Stimulated activated CD8-positive, alpha-beta memory T cell treated with anti-CD3 and anti-CD28 coated beads, Interleukin-2, amount 100 ng/mL, for 48 hours (primary cell): ENCODE measurements around the gene IBA57.

Source experiments
- DNase-seq, 2 donors: peaks; one replicate each; pipeline ENCODE4 v3.0.0-alpha.2; 2020; ENCODE audit warnings: low read depth in 2 of 2

IBA57 gene

DNA sequence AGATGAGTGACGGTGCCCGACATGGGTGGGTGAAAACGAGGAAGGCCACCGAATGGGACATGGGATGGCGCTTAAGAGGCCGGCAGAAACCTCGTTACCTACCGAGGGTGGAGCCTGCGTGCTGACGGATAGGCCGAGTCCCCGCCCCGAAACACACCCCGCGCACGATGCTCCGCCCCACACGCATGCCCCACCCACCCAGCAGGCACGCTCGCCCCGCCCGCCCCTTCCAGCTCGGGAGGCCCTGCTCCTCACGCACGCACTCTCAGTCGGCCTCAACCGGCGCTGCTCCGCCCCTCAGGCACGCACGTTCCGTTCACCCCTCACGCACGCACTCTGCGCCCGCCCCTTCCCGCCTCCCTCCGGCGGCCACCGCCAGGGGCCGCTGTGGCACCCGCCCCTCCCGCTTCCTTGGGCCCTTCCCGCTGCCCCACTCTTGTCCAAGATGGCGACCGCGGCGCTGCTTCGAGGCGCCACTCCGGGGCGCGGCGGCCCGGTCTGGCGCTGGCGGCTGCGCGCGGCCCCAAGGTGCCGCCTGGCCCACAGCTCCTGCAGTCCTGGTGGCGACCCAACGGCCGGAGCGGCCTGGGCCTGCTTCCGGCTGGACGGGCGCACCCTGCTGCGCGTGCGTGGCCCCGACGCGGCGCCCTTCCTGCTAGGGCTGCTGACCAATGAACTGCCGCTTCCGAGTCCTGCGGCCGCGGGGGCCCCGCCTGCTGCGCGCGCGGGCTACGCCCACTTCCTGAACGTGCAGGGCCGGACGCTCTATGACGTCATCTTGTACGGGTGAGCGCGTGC lies at the start of gene IBA57:
TSS of gene IBA57 (plus strand) at position 433 of the 798 bp plus-strand sequence. CDS start at position 446, 13 bp downstream.
- DNase-seq: peak; percentile 99

DNA sequence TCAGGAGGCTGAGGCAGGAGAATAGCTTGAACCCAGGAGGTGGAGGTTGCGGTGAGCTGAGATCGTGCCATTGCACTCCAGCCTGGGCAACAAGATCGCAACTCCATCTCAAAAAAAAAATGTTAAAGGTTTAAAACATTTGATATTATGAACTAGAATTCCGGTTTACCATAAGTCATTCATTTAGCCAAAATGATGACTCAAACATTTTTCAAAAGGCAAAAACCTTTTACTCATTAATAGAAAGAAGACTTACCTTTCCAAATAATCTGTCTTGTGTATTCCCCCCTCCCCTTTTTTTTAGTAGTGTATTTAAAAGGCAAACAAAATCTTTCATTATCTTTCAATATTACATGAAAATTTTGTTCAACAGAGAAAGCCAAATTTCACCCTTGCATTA lies 48.3 kb upstream of the IBA57 start:
- DNase-seq: no peak

DNA sequence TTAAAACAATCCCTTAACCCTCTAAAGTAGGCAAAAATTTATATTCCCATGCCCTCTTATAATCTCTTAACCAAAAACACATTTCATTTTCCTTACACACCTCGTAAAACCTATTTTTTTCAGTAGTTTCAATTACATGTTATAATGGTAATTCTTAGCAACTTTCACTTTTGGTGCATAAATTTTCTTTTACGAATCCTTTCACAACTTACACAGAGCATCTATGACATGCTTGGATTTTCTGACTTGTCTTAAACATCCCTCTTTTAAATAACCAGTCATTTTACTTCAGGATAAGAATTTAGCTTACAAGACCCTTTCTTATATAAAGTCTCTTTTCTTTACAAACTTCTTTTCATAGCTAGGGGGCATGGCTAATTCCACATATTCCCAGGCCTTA lies 47.6 kb upstream of the IBA57 start:
- no peak for DNase-seq

DNA sequence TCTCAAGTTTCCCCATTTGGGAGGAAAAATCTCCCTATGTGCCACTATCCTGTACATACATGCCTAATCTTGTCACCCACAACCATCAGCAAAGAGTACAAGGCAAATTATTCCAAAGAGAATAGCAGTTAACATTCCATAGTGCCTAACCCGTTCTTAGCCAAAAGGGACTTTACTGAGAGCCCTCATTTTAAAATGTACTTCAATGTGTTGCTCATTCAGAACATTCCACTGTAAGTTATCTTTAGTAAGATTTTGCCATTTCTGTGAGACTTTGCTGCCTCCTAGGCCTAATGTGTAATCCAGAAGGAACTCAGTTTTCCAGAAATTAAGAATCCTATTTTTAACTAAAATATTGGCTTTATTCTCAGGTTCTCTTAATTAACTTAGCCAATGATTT lies 45.3 kb upstream of the IBA57 start:
- no peak for DNase-seq

DNA sequence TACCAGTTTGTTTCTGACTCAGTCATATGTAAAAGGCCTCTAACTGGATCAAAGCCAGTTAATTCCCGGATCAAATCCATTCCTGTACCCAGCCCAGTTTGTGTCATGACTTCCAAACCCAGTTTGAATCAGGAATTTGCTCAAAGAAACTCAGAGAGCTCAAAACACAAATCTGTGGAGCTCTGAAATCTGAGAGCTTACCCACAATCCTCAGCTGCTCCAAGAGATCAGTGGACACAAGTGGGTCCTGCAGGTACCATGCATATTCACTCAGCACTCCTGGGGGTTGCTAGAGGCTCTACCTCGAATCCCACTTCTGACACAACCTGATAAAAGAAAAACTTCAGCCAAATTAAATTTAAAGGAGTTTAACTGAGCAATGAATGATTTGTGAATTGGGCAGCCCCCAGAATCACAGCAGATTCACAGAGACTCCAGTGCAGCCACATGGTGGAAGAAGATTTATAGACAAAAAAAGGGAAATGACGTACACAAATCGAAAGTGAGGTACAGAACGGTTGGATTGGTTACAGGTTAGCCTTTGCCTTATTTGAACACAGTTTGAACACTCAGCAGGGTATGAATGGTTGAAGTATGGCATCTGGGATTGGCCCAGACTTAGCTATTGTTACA lies 44.6 kb upstream of the IBA57 start:
- no peak for DNase-seq

DNA sequence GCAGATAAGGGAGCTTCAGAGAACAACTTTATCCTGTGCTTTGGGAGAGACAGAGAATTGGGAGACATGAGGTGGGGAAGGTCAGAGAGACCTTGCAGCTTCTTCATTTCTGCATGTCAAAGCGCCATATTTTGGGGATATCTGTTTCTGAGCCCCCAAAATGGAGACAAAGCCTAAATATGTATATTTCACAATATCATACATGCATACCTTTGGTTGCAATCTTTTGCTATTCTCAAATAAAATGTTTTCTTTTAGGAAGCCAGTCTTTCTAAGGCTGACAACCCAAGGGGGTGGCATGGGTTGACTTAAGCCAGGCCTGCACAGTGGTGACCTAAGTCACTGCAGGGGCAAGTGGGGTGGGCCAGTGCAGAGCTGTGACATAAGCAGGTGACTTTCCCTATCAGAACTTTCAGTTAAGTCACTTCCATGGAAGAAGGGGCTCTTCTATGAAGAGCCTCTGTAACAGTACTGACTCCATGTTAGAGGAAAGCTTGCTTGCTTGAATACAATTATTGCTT lies 42.6 kb upstream of the IBA57 start:
- DNase-seq: no peak

DNA sequence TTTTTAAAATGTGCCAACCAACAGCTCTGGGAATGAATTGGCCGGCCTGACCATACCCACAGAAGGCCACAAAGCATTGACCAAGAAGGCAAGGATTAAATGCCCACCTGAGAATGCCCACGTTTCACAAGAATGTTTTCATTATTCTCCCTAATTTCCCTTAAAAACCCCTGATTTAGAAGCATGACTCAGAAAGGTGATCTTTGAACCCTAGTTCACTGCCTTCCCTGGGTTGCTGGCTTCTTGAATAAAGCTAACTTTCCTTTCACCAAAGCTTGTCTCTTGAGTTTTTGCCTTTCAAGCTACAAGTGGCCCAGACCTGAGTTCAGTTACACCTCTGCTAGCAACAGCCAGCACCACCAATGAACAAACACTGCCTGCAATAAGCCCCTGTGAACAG lies 42.1 kb upstream of the IBA57 start:
- DNase-seq: no peak

DNA sequence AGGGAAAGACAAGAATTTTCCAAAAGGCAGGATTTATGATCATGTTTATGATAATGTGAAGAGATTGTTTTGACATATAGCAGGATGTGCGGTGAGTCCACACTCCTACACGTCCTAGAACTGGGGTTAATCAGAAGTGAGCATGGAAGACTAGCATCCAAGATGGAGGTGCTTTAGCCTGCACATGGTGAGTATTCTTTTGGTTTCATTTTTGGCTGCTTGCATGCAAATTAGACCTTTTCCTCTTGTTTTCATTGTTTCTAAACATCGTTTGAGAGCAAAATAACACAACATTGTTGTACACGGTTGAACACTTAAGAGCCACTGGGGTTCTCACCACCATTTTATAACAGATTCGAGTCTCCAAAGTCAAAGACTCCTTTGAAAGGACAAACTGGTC lies 40.4 kb upstream of the IBA57 start:
- DNase-seq: no peak

DNA sequence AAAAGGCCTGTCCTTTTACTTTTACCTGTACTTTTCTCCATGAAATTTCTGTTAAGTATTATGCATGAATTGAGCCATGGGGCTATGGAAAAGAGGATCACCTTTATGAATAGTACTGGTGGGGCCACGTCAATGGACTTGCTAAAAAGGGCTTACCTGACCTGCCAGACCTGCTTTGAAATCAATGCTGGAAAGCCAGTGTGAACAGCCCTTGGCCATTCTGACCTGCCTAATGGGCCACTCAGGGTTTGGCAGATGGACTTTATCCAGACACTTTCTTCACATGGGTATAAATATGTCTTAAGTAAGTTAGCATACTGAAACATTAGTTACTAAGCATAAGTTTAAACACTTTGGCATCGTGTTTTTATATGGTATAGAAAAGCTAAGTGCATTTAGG lies 33.8 kb upstream of the IBA57 start:
- DNase-seq: no peak

DNA sequence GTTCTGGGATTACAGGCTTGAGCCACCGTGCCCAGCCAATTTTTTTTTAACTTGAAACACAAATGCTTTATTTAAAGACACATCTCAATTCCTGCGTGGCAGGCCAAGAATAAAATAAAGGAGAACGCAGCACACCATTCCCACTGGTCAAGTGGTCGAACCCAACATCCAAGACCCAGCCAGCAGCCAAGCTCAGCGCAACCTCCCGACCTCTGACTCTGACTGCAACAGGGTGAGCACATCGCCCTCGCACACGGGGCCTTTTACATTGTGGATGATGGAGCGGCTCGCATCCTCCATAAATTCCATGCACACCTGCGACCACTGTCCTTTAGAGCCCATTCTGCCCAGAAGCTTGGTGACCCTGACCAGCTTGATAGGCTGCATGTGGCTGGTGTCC lies 31.0 kb upstream of the IBA57 start:
- no peak for DNase-seq

DNA sequence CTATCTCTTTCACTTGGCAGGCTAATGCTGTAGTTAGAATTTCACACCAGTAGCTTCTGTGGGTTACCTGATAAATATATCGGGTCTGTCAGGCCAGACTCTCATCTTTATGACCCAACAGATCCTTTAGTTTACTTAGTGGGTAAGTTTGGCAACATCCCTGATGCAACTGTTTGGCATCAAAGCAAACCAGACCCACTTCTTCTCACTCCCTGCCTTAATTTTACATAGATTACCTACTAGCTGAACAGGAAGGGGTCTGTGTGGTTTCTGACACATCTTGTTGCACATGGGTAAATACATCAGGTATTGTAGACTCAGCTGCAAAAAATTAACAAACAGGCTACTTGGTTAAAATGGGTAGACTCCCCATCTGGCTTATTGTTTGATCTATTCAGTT lies 28.7 kb upstream of the IBA57 start:
- DNase-seq: no peak

DNA sequence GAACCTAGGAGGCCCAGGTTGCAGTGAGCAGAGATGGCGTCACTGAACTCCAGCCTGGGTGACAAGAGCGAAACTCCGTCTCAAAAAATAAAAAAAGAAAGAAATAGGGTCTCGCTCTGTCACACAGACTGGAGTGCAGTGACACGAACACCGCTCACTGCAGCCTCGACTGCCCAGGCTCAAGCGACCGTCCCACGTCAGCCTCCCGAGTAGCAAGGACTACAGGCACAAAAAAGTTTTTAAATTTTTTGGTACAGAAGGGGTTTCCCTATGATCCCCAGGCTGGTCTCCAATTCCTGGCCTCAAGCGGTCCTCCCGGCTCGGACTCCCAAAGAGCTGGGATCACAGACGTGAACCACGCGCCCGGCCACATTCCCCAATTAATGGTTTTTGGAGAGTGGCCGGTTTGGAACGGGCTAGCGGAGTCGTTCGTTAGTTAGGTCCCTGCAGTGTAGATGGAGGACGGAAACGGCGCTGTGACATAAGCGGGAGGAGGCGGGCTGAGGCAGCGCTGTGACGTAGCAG lies 26.1 kb upstream of the IBA57 start:
- DNase-seq: no peak

DNA sequence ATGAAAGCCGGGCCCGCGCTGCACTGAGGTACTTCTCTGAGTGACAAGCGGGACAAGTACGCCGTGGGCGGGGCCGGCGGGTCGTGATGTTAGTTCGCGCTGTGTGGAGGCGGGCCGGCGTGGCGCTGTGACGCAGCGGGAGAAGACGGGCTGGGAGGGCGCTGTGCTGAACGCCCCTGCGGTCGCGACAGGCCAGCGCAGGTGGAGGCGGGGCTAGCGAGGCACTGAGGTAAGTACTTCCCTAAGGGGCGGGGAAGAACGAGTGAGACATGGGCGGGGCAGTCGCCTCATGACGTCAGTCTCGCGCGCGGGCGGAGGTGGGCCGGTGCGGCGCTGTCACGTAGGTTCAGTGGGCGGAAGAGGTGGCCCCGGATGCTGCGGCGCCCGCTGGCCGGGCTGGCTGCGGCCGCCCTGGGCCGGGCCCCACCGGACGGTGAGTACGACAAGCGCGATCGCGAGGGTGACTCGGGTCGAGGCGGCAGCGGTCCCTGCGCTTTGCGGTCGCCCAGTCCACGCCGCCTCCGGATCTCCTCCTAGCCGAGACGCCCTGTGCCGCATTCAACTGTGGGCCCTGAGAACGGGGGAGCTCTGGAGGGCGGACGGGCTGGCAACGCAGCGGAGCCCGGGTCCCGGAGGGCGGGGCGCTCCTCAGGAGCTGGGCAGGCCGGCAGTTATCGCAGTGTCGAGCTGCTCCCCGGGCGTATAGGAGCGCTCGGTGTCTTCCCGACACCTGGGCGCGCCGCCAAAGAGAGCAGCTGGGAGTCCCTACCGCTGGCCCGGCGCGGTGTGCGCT lies 25.5 kb upstream of the IBA57 start, which contains the start of gene GUK1:
TSS of gene GUK1 (plus strand) at position 349 of the 793 bp plus-strand sequence. CDS start at position 373, 24 bp downstream.
- peak; percentile 100 for DNase-seq

DNA sequence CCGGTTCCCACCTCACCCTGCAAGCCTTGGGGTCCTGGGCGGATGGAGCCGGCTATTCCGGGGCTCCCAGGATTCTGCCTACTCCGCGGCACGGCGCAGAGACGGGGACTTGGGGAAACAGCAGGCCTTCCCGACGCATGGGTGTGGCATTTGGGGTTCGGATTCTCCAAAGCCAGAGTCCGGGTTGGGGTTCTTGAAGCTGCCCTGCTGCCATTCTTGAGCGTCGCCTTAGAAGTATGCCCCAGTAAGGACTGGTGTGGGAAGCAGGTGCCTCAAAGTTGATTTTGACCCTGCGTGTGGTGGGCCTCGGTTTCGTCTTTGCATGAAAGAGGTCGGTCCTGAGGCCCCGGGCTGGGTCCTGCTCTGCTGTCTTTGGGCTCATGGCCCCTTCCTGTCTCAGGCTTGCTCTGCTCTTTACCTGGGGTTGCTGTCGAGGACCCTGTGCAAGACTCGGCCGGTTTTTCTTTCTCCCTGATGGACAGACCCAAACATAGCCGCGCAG lies 24.8 kb upstream of the IBA57 start:
- no peak for DNase-seq

DNA sequence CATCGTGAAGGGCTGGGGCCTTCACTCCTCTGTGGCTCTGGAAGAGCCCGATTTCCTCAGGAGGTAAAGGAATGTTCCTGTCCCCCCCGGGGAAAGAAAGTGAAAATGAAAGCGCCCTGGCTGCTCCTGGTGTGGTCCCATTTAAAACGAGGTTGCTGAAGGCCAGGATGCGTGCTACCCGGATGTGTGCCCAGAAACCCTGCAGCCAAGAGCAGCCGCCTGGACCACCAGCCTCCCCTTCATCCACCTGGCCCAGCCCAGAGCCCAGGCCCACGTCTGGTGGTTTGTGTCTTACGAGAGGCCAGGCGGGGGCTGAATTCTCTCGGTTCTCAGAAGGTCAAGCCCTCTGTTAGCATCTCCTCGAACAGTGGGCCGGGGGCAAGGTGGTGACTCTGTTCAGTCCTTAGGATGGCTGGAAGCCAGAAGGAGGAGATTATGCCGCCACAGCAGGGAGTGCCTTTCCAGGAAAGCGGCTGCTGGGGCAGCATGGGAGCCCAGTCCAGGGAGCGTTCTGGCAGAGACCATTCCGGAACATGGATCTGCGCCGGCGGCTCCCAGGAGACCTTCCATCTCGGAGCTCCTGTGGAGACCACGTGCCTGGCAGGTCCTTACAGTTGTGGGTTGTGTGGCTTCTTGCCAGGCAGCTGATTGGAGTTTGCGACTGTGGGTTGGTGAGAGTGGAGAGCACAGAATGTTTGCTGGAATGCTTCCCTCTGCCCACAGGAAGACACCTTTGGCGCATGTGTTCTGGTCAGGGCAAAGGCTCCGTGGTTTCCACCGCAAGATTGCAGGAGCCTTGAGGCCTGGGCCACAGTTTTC lies 24.2 kb upstream of the IBA57 start:
- no peak for DNase-seq

DNA sequence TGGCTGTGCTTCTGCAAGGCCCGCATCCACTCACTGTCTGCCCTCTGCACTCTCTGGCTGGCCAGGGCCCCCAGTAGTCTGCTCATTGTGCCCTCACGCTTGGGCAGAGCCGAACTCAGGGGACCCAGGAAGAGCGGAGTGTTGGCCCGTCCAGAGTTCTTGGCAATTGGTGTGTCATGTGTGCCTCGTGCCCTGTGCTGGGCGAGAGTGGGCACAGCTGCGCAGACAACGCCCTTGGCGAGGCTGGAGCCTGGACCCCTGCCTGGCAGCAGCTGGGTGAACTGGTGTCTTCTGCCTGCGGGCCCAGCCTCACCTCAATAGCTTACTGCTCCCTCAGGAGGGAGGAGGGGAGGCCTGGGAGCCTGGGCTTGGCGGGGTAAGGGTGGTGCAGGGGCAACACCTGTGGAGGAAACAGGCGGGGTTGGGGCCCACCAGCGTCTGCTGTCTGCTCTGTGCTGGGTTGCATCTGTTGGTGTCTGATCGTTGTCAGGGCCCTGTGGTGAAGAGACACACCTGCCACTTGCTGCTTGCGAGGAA lies 23.4 kb upstream of the IBA57 start:
- DNase-seq: no peak

DNA sequence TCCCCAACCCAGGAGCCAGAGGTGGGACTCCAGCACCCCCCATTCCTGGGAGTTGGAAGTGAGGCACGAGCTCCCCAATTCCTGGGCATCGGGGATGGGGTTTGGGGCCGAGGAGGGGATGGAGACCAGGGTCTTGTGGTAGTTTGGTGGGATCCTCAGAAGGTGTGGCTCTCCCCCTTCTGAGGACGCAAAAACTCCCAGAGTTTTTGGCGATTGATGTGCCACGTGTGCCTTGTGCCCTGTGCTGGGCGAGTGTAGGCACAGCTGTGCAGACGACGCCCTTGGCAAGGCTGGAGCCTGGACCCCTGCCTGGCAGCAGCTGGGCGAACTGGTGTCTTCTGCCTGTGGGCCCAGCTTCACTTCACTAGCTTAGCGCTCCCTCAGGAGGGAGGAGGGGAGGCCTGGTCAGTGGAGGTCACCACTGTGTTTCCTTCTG lies 22.9 kb upstream of the IBA57 start:
- DNase-seq: no peak

DNA sequence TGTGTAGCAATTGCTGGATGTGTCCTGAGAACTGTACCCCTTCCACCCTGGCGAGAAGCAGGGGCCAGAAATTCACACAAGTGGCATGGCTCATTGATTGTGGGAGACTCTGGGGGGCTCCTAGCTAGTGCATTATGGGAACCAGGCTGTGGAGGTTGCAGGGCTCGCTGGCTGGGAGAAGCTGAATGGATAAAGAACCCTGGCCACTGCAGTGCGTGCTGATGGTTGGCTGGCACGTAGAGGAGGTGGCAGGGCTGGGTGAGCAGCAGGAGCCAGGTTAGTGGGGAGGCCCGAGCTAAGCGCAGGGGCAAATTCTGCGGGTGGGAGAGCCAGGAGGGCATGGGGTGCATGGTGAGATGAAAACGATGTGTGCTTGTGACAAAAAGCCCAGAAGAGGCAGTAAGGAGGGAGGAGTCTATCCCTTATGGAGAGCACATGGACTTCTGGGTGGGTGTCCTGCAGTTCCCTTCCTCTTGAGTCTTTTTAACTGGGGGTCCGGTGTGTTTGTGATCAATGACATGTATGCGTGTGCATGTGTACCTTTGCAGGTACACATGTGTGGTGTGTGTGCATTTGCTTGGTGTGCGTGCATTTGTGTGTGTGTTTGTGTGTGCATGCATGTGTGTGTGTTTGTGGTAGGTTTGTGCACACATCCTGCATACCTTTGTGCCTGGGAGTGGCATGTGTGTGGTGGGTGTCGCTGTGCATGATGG lies 22.0 kb upstream of the IBA57 start:
- DNase-seq: no peak

DNA sequence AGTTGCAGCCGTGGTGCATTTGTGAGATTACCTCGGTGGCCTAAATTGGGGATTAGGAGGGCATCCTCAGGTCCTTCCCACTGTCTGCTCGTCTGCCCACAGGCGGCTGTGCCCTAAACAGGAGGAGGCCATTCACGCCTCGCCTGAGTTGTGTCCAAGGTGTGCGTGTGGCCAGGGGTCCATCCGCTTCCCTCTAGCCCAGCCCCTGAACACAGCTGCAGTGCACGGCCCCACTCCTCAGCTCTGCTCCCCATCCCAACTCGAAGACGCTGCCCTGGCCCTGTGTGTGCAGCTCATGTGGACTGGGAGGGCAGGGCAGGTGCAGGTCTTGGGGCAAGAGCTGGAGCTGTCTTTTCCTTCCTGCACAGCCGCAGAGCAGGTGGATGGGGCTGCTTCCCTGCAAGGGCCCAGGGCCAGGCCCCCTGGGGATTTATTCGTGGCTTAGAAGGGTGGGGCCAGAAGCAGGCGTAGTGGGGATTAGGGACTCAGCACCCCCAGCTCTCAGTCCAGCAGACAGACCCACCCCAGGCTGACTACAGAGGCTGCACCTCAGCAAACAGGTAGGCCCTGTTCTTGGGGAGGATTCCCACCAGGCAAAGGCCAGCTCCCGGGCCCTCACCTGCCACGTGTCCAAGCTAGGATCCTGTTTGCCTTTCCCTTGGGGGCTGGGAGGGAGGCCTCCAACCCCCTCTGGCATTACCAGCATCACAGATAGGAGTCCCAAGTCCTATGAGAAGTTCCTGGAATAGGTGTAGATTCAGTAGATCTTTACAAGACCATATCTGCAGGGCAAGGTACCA lies 21.2 kb upstream of the IBA57 start:
- DNase-seq: no peak
